SK-N-MC (cell line): ENCODE measurements around the gene ISLR.

Source experiments
- EZH2 ChIP-seq: fragments of 200-600 bp; sonication (generic); IDR thresholded peaks from one replicate; pipeline ENCODE4 v1.6.1; 2017; ENCODE audit warnings: antibody characterized with exemption
- FOXP2 ChIP-seq: optimal IDR thresholded peaks from 2 replicates; pipeline ENCODE3; 2011; ENCODE audit warnings: mild to moderate bottlenecking, moderate library complexity; ENCODE audit not compliant: insufficient read depth; ENCODE audit errors: extremely low read length, control extremely low read depth
- POLR2AphosphoS5 ChIP-seq: IDR thresholded peaks from 2 replicates; pipeline ENCODE4 v1.6.1; 2012; ENCODE audit warnings: mild to moderate bottlenecking, low read depth, low read length, borderline replicate concordance

GRCh38 chr15:74193299-74193718, 19.8 kb downstream of the ISLR start:
- TF ChIP-seq POLR2AphosphoS5 (no peak; the same call in 1 of the 2 replicates), EZH2 (no peak), FOXP2 (no peak)
